Fibroblast of lung (primary cell): ENCODE measurements around the gene ECE2.

Experiments used
- CTCF ChIP-seq, 2 donors: IDR thresholded peaks in 1 of 2; conservative IDR thresholded peaks in 1 of 2; 1 replicate in 1 of 2; 2 replicates in 1 of 2; pipeline ENCODE4 v1.5.1; 2011 to 2012; ENCODE audit warnings: low read length in 2 of 2, control low read depth in 1 of 2, inconsistent platforms in 1 of 2, low read depth in 1 of 2, mild to moderate bottlenecking in 1 of 2
- EZH2 ChIP-seq: IDR thresholded peaks from 2 replicates; pipeline ENCODE4 v1.5.1; 2012; ENCODE audit warnings: low read length, control low read depth, mild to moderate bottlenecking; ENCODE audit errors: missing control alignments

GRCh38 chr3:184261854-184262763, 13.7 kb upstream of the ECE2 start:
- TF ChIP-seq CTCF (conservative IDR thresholded peaks at IDR 0.05 in 1 of 2, IDR thresholded peaks at IDR 0.05 in 1 of 2; ENCODE audit: low read depth in 1 of 2, low read length in 2 of 2): no peak
- TF ChIP-seq EZH2: peak; percentile 95
